Measurements from ENCODE around the gene CD99.

DNA sequence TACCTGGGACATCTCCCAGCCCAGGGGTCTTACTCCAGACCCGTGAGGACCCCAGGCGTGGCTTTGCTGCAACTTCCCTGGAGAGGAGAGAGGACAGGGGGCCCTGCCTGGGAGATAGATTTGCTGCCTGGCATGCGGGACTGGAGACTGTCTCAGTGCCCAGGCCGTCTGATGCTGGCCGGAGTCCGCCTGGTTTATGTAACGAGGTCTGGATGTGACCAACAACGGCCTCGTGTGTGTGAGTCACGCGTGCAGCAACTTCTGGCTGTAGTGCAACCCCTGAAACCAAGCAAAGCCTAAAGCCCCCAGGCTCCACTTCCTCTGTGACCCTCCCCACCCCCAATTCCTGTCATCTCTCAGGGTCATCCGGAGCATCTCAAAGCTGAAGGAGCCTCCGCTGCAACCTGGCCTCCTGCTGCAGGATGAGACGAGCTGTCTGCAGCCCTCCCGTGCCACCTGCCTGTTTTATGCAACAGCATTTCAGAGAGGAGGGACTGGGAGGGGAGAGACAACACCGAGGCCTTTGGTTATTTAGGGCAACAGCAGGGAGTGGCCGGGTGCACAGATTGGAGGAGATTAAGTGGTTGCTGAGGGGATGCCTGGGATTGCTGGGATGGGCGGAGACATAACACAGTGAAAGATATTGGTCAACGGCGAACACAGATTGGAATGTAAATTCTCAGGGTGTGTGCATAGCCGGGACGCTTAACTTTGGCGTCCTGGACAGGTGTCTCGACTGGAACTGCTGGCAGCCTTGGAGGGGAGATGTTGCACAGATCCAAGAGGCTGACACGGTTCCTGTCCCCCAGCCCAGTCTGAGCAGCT, 76.7 kb downstream of the CD99 start:
- TF ChIP-seq, protein P1, sequence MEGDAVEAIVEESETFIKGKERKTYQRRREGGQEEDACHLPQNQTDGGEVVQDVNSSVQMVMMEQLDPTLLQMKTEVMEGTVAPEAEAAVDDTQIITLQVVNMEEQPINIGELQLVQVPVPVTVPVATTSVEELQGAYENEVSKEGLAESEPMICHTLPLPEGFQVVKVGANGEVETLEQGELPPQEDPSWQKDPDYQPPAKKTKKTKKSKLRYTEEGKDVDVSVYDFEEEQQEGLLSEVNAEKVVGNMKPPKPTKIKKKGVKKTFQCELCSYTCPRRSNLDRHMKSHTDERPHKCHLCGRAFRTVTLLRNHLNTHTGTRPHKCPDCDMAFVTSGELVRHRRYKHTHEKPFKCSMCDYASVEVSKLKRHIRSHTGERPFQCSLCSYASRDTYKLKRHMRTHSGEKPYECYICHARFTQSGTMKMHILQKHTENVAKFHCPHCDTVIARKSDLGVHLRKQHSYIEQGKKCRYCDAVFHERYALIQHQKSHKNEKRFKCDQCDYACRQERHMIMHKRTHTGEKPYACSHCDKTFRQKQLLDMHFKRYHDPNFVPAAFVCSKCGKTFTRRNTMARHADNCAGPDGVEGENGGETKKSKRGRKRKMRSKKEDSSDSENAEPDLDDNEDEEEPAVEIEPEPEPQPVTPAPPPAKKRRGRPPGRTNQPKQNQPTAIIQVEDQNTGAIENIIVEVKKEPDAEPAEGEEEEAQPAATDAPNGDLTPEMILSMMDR (IDR thresholded peaks at IDR 0.05; ENCODE audit: borderline replicate concordance, extremely low read depth, low read length, poor library complexity, severe bottlenecking): no peak
- TF ChIP-seq EZH2 (IDR thresholded peaks at IDR 0.05; ENCODE audit: borderline replicate concordance, low read depth, low read length, severe bottlenecking): no peak
